Measurements from ENCODE around the gene SSH2.

GRCh38 chr17:29760279-29761039, 169.6 kb downstream of the SSH2 start:
- no peak for TF ChIP-seq EZH2 (optimal IDR thresholded peaks at IDR 0.05; ENCODE audit: low read depth, low read length)
- no peak for TF ChIP-seq CTCF (IDR thresholded peaks at IDR 0.05; ENCODE audit: low read length)
- TF ChIP-seq EZH2phosphoT487 (IDR thresholded peaks at IDR 0.05; ENCODE audit: low read length) = no peak
